Gastrocnemius medialis (tissue), 4 donors: ENCODE measurements around the gene NIBAN1. TPM values are rescaled to one million over a fixed set of nuclear protein-coding genes. Genes with fewer than 3 reads are reported as not detected.
"Not testable (repeated sequence)": the region's sequence is repeated elsewhere in the genome, so short reads cannot be mapped to it uniquely, and the experiment has no call there.

Experiments
- ATAC-seq, 2 donors: fragments of 150-250 bp; one replicate each; pipeline ENCODE4 v1.9.1; 2016
- DNase-seq, 2 donors: peaks; one replicate each; pipeline ENCODE4 v3.0.0-alpha.2; 2019
- H3K27ac ChIP-seq, 4 donors: fragments of 200-600 bp; sonication (generic); 1 replicate in 1 of 4; 2 replicates in 3 of 4; pipeline ENCODE4 v1.5.1; 2016 to 2018; ENCODE audit warnings: mild to moderate bottlenecking in 2 of 4, moderate library complexity in 1 of 4
- H3K27me3 ChIP-seq, 3 donors: fragments of 200-600 bp; sonication (generic) in 2 of 3; 1 replicate in 1 of 3; 2 replicates in 2 of 3; pipeline versions ENCODE4 v1.5.1 to v1.6.0; 2016 to 2019; ENCODE audit warnings: mild to moderate bottlenecking in 1 of 3, moderate library complexity in 1 of 3
- H3K36me3 ChIP-seq, 2 donors: fragments of 200-600 bp; sonication (generic) in 1 of 2; one replicate each; pipeline ENCODE4 v1.5.1; 2017 to 2018
- H3K4me1 ChIP-seq, 2 donors: fragments of 200-600 bp; sonication (generic) in 1 of 2; one replicate each; pipeline ENCODE4 v1.5.1; 2016 to 2017; ENCODE audit warnings: mild to moderate bottlenecking in 2 of 2
- H3K4me3 ChIP-seq, 4 donors: fragments of 200-600 bp; sonication (generic) in 3 of 4; 1 replicate in 1 of 4; 2 replicates in 3 of 4; pipeline ENCODE4 v1.5.1; 2016 to 2019; ENCODE audit warnings: mild to moderate bottlenecking in 2 of 4
- H3K9me3 ChIP-seq, 3 donors: fragments of 200-600 bp; sonication (generic) in 2 of 3; 1 replicate in 1 of 3; 2 replicates in 2 of 3; pipeline ENCODE4 v1.5.1; 2016 to 2019
- CTCF ChIP-seq, 5 experiments: fragments of 450-650 bp in 3 of 5; fragments of 200-600 bp in 2 of 5; sonication (generic) in 2 of 5; IDR thresholded peaks in 4 of 5; conservative IDR thresholded peaks in 1 of 5; 1 replicate in 4 of 5; 2 replicates in 1 of 5; pipeline ENCODE4 v1.5.1; 2016 to 2019; ENCODE audit warnings: antibody characterized with exemption in 5 of 5, mild to moderate bottlenecking in 3 of 5, moderate library complexity in 3 of 5
- POLR2A ChIP-seq, 2 donors: fragments of 450-650 bp; IDR thresholded peaks; one replicate each; pipeline ENCODE4 v1.6.1; 2017; ENCODE audit warnings: antibody characterized with exemption in 2 of 2, mild to moderate bottlenecking in 2 of 2, moderate library complexity in 2 of 2
- in situ Hi-C, 4 donors: fragments of 200-750 bp; cut with MboI; loops; one replicate each; pipeline versions ENCODE4 v1.15.0 to v1.8.0; 2017; ENCODE audit warnings: low sequenced_read_pairs in 4 of 4
- intact Hi-C: fragments of 100-400 bp; cut with DNase I; formaldehyde crosslinking; loops from one replicate; pipeline ENCODE4 v1.15.1; 2023; ENCODE audit warnings: low total_unique reads
- total RNA-seq, 4 donors: library from RNA; depleted of rRNA; stranded (reverse); fragments of >200 nt; gene quantifications; one replicate each; pipeline versions ENCODE4 v1.1.0 to v1.2.3, GENCODE V29; 2016

Gene NIBAN1
- total RNA-seq, 4 donors from 2014 or later, result 11.7 to 125 (median 19.7) TPM

- H3K36me3 ChIP-seq, result no peaks in the 10 kb centered on the region
- H3K4me3 ChIP-seq, result no peak overlapping the region
- no peaks in the 10 kb centered on the region for H3K9me3 ChIP-seq
- peak overlapping the region in 3 of 4 donors; percentile 1 to 71 (median 38) for H3K27ac ChIP-seq
- DNase-seq (no peak), ATAC-seq (peak; percentile 66 to 75)
- H3K4me1 ChIP-seq, result peaks cover 19 to 22% of the 10 kb centered on the region in 2 donors
- in situ Hi-C loops (no loop called here), intact Hi-C loops (no loop called here)
- TF ChIP-seq CTCF (IDR thresholded peaks at IDR 0.05 in 4 of 5, conservative IDR thresholded peaks at IDR 0.05 in 1 of 5) (no peak), POLR2A (IDR thresholded peaks at IDR 0.05) (no peak)
- H3K27me3 ChIP-seq, result no peaks in the 10 kb centered on the region
Observed at GRCh38 chr1:184959626-184960025, 14.7 kb downstream of the NIBAN1 start.

- ATAC-seq (peak; percentile 62 to 84), DNase-seq (no peak)
- peaks cover 19 to 22% of the 10 kb centered on the region in 2 donors for H3K4me1 ChIP-seq
- intact Hi-C loops (no loop called here), in situ Hi-C loops (no loop called here)
- TF ChIP-seq POLR2A (IDR thresholded peaks at IDR 0.05) (no peak), CTCF (IDR thresholded peaks at IDR 0.05 in 4 of 5, conservative IDR thresholded peaks at IDR 0.05 in 1 of 5) (no peak)
- no peaks in the 10 kb centered on the region for H3K9me3 ChIP-seq
- no peaks in the 10 kb centered on the region for H3K27me3 ChIP-seq
- peak overlapping the region in 3 of 4 donors; percentile 5 to 71 (median 38) for H3K27ac ChIP-seq
- no peak overlapping the region for H3K4me3 ChIP-seq
- no peaks in the 10 kb centered on the region for H3K36me3 ChIP-seq
Observed at GRCh38 chr1:184958554-184959353, 15.6 kb downstream of the NIBAN1 start.

GRCh38 chr1:184957901-184958300 lies 16.4 kb downstream of the NIBAN1 start:
- H3K9me3 ChIP-seq, intact Hi-C loops, in situ Hi-C loops, H3K36me3 ChIP-seq, H3K4me3 ChIP-seq, H3K27me3 ChIP-seq, DNase-seq, ATAC-seq: not testable (repeated sequence)
- peak overlapping the region in 2 of 4 donors; percentile 38 to 71 for H3K27ac ChIP-seq
- peaks cover 19 to 22% of the 10 kb centered on the region in 2 donors for H3K4me1 ChIP-seq

GRCh38 chr1:184956999-184957700 lies 17.2 kb downstream of the NIBAN1 start:
- no peak for DNase-seq
- Histone ChIP-seq H3K9me3 (no peaks in the 10 kb centered on the region), H3K27ac (peak overlapping the region in 1 of 4 donors; percentile 38), H3K4me1 (peaks cover 19 to 22% of the 10 kb centered on the region in 2 donors), H3K4me3 (no peak overlapping the region), H3K36me3 (no peaks in the 10 kb centered on the region), H3K27me3 (no peaks in the 10 kb centered on the region)
- no peak for ATAC-seq
- intact Hi-C loops (no loop called here), in situ Hi-C loops (no loop called here)
- TF ChIP-seq CTCF (IDR thresholded peaks at IDR 0.05 in 4 of 5, conservative IDR thresholded peaks at IDR 0.05 in 1 of 5), result no peak
- no peak for TF ChIP-seq POLR2A (IDR thresholded peaks at IDR 0.05)
